CD1c-positive myeloid dendritic cell (primary cell): Measurements from ENCODE around the gene AP3S1.
"Not testable (repeated sequence)": the region's sequence is repeated elsewhere in the genome, so short reads cannot be mapped to it uniquely, and the experiment has no call there.

Source experiments
- DNase-seq: peaks from one replicate; pipeline ENCODE4 v3.0.0-alpha.2; 2016; ENCODE audit errors: extremely low spot score

AP3S1 gene

DNA sequence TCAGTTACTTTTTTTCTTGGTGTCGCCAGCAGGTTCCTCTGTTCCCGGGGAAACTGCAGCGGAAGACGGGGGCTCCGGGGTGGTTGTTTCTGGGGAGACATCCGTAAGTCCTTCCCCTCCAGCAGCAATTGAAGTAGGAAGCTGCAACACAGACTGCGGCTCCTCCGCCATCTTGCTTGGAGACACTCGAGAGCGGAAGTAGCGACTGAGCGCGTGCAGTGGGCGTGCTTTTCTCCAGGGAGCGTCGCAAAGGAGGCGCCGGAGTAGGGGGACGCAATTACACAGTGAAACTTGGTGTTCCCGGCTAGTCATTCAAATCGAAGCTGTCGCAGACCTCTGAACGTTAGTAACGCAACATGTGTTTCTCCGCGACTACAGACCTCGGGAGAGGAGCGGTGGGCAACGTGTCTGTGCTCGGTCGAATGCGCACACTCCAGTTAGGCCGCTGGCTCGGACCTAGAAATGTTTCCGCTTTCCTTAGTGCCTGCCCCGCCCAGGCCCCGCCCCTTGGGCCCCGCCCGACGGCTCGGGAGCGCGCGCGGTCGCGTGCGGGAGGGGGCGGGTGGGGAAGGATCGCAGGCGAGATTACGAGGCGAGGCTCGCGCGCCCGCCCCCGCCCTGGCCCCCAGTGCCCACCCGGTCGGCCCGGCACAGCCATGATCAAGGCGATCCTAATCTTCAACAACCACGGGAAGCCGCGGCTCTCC, at the start of gene AP3S1, which contains the start of gene ATG12:
AP3S1 (plus strand) TSS at position 554 of the 707 bp plus-strand sequence; CDS start at position 657, 103 bp downstream.
ATG12 (minus strand) TSS at position 184 of the 707 bp plus-strand sequence; CDS start at position 171, 13 bp downstream.
- peak; percentile 97 for DNase-seq

DNA sequence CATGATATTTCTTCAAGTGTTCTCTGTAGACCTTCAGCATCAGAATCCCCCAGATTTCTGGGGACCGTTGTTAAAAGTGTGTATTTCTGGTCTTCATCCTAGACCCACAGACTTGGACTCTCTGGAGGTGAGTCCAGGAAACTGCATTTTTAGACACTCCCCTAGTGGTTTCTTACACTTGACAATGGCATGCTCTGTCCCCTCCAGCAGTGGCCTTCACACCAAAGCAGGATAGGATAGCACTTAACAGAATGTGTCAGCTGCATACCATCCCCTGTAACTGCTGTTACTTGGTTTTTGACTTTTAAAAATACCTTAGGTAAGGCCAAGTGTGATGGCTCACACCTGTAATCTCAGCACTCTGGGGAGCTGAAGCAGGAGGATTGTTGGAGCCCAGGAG, 46.0 kb upstream of the AP3S1 start:
- DNase-seq = no peak

DNA sequence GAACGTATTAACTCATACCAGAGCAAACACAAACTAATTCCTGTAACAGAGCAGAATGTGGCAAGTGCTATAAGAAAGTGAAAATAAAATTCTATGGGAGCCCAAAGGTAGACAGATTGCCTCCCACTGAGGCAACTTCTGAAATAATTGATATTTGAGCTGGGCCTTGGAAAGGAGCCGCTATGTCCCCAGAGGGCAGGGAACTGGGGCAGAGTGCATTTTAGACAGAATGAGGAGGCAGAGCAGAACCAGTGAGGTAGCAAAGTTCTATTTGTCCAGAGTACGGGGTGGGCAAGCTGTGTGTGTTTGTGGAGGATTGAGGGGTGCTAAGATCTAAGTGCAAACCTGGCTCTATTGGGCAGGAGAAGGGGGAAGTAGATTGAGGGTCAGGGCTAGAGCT, 45.1 kb upstream of the AP3S1 start:
- DNase-seq = no peak

DNA sequence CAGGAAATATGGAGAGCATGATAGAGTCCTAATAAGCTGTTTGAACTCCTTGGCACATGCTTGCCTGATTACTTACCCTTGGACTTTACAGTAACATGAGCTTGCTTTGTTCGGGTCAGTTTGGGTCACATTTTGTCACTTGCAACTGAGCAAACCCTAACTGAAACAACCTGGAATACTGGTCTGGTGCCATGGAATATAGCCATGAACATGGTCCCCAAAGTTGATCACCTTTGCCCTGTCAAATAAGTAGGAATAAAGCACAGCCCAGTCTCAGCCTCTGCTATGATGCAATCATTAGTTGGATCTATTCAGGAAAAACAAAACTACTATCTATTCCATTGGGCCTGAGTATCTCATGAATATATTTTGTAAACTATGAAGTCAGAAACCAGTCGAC, 43.5 kb upstream of the AP3S1 start:
- no peak for DNase-seq

DNA sequence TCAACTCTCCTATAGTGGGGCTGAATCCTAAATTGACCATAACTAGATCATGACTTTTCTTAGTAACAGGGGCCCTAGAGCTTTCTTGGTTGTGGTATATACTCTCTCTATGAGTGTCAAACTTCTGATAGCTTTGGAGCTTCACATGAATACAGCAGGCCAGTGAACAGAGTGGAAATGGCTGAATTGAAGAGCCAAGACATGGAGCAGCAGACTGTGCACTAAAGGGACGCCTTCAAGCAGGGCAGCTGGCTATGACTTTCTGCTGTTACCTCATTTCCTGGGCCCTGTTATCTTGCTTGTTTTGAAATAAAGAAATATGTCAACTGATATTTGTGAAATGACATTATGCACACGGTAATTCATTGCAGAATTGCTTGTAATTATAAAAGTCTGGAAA, 41.6 kb upstream of the AP3S1 start:
- no peak for DNase-seq

DNA sequence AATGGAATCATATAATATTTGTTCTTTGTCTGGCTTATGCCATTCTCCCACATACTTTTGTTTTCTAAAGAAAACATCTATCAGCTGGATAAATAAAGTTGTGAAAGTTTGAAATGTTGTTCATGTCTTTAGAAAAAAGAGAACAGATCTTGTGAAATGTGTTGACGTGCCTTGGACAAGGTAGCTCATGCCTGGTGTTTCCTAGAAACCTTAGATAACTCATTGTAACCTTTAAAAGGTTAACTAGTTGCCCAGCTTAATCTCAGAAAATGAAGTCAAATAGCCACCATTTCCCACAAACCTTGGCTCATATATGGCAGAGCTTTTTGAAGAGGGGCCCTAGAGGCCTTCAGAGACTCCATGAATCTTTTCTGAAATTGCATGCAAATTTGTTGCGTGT, 40.6 kb upstream of the AP3S1 start:
- no peak for DNase-seq

DNA sequence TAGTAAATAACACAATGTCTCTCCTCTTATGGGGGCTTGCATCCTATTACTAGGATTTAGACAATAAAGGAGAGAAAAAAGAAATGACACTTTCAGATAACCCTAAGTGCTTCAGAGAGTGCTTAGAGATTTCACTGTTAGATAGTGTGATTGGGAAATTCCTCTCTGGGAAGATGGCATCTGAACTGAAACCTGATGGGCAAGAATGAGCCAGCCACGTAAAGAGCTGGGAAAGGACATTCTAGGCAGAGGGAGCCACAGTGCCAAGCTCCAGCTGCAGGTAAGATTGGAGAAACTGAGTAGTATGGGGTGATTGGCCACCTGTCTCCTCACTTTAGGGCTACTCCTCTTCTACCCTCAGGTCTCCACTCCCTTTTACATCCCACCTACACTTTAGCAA, 39.8 kb upstream of the AP3S1 start:
- no peak for DNase-seq

DNA sequence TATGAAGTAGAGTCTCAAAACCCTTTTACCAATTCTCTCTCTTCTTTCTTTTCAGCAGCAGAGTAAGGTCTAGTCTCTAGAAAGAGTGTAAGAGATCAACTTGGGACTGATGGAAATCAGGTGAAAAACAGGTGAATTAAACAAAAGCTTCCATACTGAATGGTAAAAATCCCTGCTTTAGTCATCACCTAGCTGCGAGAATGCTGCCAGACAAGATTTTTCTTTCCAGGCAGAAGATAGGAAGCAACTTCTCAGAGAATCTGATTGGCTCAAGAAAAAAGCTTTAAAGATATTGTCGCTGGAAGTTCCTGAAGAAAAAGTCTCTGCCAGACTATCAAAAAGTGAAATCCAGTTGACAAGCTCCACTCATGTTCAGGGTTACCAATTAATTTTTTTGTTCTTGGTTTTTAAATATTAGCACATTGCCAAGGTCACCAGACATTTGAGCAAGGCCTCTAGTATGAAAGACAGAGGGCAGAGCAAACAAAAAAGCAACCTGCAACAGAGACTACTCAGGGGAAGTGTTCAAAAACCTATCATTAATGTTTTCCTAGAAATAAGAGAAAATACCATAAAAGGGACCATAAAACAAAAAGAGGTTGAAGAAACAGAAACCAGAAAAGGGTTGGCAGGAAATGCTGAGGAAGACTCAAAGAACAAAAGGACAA, 34.6 kb upstream of the AP3S1 start:
- no peak for DNase-seq

DNA sequence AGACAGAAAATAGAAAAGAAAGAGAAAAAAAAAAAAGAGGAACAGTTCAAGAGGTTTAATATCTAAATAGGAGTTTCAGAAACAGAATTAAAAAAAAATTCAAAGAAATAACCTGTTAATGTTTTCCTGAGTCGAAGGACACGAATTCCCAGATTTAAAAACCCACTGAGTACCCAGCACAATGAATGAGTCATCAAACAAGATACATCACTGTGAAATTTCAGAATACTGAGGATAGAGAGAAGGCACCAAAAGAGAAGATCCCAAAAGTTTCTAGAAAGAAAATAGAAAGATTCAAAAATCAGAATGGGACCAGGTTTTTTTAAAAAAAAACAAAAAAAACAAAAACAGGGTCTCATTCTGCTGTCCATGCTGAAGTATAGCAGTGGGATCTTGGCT, 34.1 kb upstream of the AP3S1 start:
- DNase-seq = no peak

DNA sequence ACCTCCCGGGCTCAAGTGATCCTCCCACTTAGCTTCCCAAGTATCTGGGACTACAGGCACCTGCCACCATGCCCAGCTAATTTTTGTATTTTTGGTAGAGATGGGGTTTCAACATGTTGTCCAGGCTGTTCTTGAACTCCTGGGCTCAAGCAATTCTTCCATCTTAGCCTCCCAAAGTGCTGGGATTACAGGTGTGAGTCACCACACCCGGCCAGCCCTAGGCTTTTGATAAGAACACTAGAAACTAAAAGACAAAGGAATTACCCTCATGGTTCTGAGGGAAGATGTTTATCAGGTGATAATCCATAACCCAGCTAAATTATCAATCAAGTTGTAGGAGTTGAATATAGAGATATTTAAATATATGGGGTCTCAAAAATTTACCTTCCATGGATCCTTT, 33.7 kb upstream of the AP3S1 start:
- DNase-seq = not testable (repeated sequence)

DNA sequence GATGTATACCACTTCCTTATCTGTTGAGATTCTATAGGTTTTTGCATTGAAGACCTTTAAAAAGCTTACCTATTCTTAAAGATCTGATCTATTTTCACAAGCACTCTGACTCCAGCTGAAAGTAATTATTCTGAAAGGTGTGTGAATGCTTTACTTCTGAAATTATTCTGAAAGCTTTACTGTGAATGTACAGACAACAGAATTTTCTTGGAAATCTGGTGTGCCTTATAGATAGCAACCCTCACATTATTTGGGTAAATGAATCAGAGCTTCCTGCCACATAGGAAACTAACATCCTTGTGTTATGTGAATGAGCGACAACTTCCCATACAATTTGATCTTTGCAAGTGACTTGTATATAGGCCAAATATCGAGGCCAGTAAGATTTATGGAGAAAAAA, 31.8 kb upstream of the AP3S1 start:
- no peak for DNase-seq

DNA sequence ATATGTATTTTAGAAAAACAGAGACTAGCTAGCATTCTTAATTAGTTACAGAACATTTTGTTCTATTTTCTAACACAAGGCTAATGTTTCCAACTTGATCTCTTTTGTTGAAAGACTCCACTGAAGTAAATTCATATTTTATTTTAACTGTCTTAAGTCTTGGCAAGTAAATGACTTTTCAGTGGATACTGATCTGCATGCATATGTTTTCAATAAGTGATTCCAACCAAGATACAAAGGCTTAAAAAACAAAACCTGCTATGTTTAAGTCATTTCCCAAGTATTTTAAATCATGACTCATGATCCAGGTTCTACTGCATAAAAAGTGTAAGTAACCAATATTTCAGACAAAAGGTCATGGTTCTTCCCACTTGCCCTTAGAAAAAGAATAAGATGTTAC, 31.0 kb upstream of the AP3S1 start:
- DNase-seq = no peak

DNA sequence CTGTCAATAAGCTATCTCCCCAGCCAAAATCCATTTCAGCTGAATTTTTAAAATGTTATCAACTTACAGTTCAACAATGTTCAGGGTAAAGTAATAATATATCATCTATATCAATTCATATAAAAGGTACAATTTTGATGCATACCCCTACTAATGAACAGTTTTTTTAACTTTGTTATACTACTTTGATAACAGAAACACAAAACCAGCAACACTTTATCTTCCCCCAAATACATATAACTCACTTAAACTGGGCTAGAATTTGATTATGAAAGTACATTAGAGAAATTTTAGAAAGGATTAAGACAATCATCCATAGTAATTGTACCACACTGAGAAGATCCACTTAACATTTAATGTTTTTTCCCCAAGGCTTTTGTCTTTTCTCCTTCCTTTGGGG, 30.3 kb upstream of the AP3S1 start:
- DNase-seq = no peak

DNA sequence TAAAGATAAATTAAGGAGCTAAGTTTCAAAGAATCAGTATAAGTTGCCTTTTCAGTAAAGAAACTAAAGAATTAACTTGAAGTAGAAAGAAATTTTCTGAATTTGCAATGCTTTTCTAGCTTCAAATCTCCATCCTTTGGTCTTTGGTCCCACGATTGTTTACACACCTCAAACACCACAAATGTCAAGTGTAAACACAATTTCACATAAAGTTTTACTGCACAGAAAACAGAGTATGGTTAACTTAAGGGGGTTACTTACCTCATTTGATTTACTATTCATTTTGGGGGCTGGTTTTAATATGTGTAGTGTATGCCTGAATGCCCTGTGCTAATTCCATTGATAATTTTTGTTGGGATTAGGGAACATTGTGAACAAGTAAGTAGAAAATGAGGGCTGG, 29.4 kb upstream of the AP3S1 start:
- no peak for DNase-seq

DNA sequence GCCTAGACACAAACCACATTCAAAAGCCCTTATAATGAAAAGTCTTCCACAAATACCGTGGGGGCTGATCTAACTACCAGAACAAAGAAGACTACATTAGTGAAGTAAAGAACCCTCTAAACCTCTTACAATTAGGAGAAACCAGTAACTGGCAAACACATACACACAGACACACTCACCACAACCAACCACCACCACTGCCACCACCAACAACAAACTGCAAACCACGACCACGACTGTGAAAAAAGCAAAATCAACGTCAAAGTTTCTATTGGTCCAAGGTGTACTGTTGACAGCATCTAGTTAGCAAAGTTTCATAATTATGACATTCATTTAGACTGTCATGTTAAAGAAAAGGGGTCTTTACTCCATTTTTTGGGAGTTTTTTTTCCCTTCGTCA, 28.0 kb upstream of the AP3S1 start:
- no peak for DNase-seq

DNA sequence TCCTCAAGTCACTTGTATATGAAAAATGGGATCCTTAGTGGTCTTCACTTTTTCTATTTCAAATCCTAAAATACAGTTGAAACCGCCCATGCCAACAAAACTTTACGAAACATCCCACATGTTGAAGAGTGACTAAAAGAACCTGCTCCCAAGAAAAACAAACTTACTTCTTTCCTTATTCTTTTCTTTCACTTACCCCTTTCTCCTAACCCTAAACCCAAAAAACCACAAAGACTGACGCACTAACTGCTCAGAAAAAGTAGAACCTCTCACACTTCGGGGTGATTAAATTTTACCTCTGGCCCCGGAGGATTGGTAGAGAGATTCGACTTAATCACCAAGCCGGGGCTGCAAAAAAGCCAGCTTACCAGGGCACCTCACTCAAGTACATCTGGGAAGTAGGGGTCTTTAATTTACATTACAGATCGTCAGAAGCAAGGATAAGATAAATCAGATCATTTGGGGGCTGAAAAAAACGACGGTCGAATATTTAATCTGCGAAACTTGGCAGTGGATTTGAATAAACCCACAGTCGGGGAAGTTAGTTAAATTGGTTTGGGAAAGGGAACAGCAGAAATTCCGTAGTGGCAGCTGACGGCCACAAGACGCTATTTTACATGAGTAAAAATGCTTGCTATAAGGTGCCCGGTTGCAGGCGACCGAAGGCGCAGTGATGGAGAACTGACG, 26.6 kb upstream of the AP3S1 start:
- DNase-seq = no peak

DNA sequence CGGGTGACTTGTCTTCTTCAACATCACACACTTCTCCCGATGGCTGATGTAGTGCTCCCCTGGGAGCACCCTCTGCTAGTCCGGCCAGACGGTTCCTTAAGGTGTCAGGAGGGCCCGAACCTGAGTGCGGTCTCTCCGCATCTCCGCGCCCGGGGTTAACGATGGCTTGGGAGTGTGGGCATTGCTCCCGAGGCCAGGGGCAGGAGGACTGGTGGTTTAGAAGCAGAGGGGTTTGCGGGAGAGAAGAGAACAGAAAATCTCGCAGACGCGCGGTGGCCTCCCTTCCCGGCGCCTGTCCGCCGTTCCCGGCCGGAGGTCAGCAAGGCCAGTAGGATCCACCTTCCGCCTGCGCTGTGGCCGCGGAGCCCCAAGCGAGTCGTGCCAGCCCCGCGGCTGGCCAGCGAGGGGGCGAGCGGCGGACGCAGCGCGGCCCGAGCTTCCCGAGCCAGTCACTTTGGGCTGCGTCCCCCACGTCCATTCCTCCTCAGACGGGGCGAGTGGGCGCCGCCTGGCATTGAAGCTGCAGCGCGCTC, 26.0 kb upstream of the AP3S1 start:
- no peak for DNase-seq

DNA sequence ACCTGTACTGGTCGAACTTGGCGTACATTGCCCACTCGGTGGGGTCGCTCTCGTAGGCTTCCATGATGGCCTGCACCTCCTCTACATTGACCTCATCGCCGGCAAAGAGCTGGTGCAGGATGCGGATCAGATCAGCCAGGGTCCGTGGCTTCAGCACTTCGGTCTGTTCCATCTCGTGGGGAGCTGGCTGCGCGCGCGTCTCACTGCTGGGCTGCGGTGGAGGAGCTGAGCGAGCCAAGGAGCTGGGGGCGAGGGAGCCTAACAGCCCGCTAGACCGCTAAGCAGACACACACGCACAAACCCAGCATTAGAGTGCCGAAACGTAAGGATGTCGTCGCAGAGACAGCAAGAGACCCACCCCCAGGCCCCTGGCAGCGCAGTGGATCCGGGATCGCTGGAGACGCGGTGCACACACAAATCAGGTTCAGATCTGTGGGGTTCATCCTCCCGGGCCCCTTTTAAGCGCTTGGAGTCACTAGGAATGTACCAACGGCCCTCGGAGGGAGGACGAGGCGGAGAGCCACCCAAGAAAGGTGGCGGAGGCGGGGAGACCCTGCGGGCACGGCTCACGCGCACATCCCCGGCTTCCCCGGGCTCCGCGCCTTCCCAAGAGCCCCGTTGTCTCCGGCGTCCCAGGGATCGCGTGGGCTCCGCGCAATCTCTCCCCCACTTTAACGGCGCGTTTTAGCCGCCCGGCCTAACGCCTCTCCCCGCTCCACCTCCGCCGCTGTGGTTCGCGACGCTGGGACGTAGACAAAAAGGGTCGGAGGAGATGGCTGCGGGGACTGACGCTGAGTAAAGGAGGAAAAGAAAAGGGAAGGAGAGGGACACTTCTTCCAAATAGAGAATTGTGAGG, 25.3 kb upstream of the AP3S1 start, which contains the start of gene CDO1:
CDO1 (minus strand) TSS at position 434 of the 856 bp plus-strand sequence; CDS start at position 172, 262 bp downstream.
- DNase-seq = no peak

DNA sequence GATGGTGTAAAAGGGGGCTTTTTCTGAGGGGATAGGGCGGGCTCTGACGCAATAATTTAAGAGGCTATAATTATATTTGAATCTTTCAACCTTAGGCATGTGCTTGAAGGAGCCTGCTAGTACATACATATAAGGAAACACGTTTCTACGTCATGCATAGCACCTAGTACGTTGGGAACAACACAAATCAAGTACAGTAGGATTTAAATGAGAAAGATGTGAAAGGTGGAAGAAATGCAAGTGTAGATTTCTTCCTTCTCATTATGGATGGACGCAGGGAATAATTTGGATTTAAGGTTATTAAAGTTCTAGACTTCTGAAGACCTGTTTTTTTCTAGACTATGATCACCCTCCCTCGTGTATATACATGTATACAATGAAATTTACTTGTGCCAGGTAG, 24.3 kb upstream of the AP3S1 start:
- no peak for DNase-seq

DNA sequence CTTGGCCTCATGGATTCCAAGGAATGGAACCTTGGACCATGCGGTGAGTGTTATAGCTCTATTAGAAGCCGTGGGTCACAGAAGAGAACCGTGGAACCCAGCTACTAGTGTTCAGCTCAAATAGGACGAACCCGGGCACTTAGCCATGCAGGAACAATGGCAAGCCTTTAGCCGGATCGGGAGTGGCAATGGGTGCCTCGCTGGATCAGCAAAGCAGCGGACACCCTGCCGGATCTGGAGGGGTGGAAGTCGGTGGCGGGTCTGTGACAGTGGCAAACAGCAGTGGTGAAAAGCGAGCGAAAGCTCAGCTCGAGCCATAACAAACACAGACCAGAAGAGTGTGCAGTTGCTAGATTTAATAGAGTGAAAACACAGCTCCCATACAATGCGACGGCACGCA, 22.9 kb upstream of the AP3S1 start:
- no peak for DNase-seq

DNA sequence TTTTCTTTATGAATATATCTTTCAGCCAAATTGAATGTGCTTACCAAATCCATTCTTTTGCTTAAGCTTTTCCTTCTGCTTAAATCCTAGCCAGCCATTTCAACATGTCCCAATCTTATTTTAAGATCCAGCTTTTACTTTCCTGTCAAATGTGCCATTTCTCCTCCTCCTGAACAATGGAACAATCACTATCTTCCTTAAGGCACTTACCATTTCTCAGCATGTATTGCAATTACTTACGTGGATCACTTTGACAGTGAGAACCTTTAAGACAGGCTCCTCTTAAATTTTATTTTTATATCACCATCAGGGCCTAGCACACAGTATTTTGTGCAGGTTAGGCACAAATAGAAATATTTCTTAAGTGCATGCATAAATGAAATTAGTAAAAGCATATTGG, 20.9 kb upstream of the AP3S1 start:
- DNase-seq = no peak

DNA sequence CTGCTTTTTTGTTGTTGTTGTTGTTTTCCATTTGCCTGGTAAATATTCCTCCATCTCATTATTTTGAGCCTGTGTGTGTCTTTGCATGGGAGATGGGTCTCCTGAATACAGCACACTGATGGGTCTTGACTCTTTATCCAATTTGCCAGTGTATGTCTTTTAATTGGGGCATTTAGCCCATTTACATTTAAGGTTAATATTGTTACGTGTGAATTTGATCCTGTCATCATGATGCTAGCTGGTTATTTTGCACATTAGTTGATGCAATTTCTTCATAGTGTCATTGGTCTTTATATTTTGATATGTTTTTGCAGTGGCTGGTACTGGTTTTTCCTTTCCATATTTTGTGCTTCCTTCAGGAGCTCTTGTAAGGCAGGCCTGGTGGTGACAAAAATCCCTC, 16.8 kb upstream of the AP3S1 start:
- not testable (repeated sequence) for DNase-seq
